ENCODE measurements around the gene RPUSD1. TPM values are rescaled to one million over a fixed set of nuclear protein-coding genes. Genes with fewer than 3 reads are reported as not detected.

RPUSD1 gene
- total RNA-seq, 1 experiment from 2014 or later, result 59.9 TPM

GRCh38 chr16:761625-762513 lies 26.3 kb downstream of the RPUSD1 start:
- Histone ChIP-seq H3K27ac (ENCODE audit: low read depth, low read length) (peak overlapping the region; percentile 97), H3K4me2 (ENCODE audit: low read length) (peak overlapping the region; percentile 99), H3K36me3 (ENCODE audit: control insufficient read depth in 1 of 2, insufficient read depth in 2 of 2, low read length in 2 of 2) (peaks cover 7 to 8% of the 10 kb centered on the region in 2 experiments; a peak in 3 of 4 replicates), H3K4me1 (ENCODE audit: control insufficient read depth in 1 of 2, insufficient read depth in 2 of 2, low read length in 2 of 2) (peaks cover 34 to 47% of the 10 kb centered on the region in 2 experiments), H3K9me2 (ENCODE audit: insufficient read depth) (no peaks in the 10 kb centered on the region), H3K79me2 (ENCODE audit: insufficient read depth, low read length) (peaks cover 26% of the 10 kb centered on the region), H3K9me3 (ENCODE audit: control insufficient read depth in 1 of 2, insufficient read depth in 1 of 2, low read depth in 1 of 2, low read length in 2 of 2) (peaks cover 0 to under 1% of the 10 kb centered on the region in 2 experiments; a peak in 1 of 4 replicates), H3K9ac (ENCODE audit: low read length) (peak overlapping the region; percentile 95), H3K4me3 (replicated peaks in 1 of 2; ENCODE audit: low read depth in 1 of 2, low read length in 2 of 2) (peak overlapping the region; percentile 78 to 95), H4K20me1 (ENCODE audit: insufficient read depth) (no peaks in the 10 kb centered on the region), H3K27me3 (ENCODE audit: insufficient read depth, low read length) (no peaks in the 10 kb centered on the region), H2AFZ (ENCODE audit: low read depth, low read length, poor library complexity, severe bottlenecking) (no peak overlapping the region)
- peak; percentile 12 for ATAC-seq
- RAD21 ChIA-PET (ENCODE audit: low non-redundant PET in 1 of 2, low total read pairs in 2 of 2, uncharacterized antibody in 2 of 2, unreplicated experiment in 2 of 2), result interaction anchor here in 1 of 2 experiments (0.8 to 1.2 kb wide), 2 partner anchors 19 to 21 kb away, joined by 3 to 5 read pairs; partner anchors contain the start of gene CIAO3
- BruUV-seq (replicated peaks), result no TSS peak
- TF ChIP-seq POLR2A (IDR thresholded peaks at IDR 0.05; ENCODE audit: borderline replicate concordance, extremely low read depth, insufficient read depth, insufficient read length), result no peak
- 0 out of 6 replicates have a peak, but pooled peaks of 1 of the 3 experiments have one; percentile 16 for TF ChIP-seq CTCF (IDR thresholded peaks at IDR 0.05 in 2 of 3, conservative IDR thresholded peaks at IDR 0.05 in 1 of 3; ENCODE audit: borderline replicate concordance in 1 of 3, insufficient read depth in 1 of 3, low read depth in 2 of 3, low read length in 2 of 3)
- no peak for TF ChIP-seq REST (IDR thresholded peaks at IDR 0.05; ENCODE audit: low read depth)
- no peak for TF ChIP-seq EZH2 (IDR thresholded peaks at IDR 0.05)
- no peak for TF ChIP-seq JUND (IDR thresholded peaks at IDR 0.05)
- TF ChIP-seq SIN3A (IDR thresholded peaks at IDR 0.05; ENCODE audit: low read depth), result no peak
- no peak for TF ChIP-seq ZNF274 (IDR thresholded peaks at IDR 0.05; ENCODE audit: low read depth, low read length)
- POLR2A ChIA-PET, result interaction anchor here (1.0 to 1.8 kb wide), 5 partner anchors 15 to 41 kb away, joined by 3 to 12 read pairs (median 5); partner anchors contain the start of genes ANTKMT, CCDC78, CHTF18 and HAGHL
- DNase-seq (ENCODE audit: low read depth, low spot score), result no peak
- intact Hi-C loops (cut with micrococcal nuclease), result loop anchor here (1.0 kb wide), 1 partner anchor 11 kb away; no protein-coding TSS in a partner anchor
- CTCF ChIA-PET, result interaction anchor here (1.6 to 2.9 kb wide), 3 partner anchors 17 to 41 kb away, joined by 3 to 11 read pairs (median 11); partner anchors contain the start of gene ANTKMT

Measured in HCT116 (cell line).